ENCODE measurements around the gene C17orf75.

- TF ChIP-seq, protein P1, sequence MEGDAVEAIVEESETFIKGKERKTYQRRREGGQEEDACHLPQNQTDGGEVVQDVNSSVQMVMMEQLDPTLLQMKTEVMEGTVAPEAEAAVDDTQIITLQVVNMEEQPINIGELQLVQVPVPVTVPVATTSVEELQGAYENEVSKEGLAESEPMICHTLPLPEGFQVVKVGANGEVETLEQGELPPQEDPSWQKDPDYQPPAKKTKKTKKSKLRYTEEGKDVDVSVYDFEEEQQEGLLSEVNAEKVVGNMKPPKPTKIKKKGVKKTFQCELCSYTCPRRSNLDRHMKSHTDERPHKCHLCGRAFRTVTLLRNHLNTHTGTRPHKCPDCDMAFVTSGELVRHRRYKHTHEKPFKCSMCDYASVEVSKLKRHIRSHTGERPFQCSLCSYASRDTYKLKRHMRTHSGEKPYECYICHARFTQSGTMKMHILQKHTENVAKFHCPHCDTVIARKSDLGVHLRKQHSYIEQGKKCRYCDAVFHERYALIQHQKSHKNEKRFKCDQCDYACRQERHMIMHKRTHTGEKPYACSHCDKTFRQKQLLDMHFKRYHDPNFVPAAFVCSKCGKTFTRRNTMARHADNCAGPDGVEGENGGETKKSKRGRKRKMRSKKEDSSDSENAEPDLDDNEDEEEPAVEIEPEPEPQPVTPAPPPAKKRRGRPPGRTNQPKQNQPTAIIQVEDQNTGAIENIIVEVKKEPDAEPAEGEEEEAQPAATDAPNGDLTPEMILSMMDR (IDR thresholded peaks at IDR 0.05): no peak
- TF ChIP-seq POLR2A (IDR thresholded peaks at IDR 0.05): no peak
These were observed 19.3 kb upstream of the C17orf75 start for GRCh38 chr17:32361270-32361669.
